Endothelial cell of hepatic sinusoid (primary cell): Measurements from ENCODE around the gene DRAM1.
"Not testable (repeated sequence)": the region's sequence is repeated elsewhere in the genome, so short reads cannot be mapped to it uniquely, and the experiment has no call there.

Experiments used
- in situ Hi-C: cut with HindIII; loops from 2 replicates; pipeline ENCODE4 v1.10.0; 2017; ENCODE audit warnings: low sequenced_read_pairs

Gene DRAM1, protein sequence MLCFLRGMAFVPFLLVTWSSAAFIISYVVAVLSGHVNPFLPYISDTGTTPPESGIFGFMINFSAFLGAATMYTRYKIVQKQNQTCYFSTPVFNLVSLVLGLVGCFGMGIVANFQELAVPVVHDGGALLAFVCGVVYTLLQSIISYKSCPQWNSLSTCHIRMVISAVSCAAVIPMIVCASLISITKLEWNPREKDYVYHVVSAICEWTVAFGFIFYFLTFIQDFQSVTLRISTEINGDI

DNA sequence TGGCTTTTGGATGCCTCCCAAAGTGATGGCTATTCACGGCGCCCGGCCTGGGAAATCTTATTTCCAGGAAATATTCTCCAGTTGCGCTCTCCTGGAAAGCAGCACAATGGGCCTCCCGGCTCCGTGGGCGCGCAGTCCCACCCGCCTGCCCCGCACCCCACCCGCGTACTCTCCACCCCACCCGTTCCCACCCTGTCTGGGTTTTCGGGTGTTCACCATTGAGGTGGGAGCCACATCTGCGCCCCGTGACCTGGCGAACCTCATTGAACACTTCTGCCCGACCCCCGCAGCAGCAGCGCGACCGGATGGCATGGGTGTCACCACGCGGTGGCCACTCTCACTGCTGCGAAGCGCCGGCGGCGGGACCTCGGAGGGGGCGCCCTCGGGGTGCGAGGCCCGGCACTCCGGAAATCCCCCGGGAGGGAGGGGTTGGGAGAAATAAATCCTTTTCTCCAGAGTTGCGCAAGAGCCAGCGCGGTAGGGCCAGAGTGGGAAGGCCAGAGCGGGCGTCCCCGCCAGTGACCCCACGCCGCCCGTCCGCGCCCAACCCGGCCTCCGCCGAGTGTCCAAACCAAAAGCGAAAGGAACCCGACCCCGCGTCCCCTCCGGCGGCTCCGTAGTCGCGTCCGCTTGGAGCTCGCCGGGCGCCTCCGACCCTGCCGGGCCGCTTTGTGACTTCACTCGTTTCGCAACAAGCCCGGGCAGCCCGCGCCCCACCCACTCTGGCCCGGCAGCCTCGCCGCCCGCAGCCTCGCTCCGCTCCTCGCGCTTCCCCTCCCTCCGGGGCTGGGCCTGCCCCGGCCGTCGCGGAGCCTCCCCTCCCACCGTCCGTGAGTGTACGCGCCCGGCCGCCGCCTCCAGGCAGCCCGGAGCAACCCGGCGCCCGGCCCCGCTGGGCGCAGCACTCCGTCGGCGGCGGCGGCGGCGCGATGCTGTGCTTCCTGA is at the start of gene DRAM1:
DRAM1 (plus strand) TSS at position 720 of the 945 bp plus-strand sequence; CDS start at position 930, 210 bp downstream.
- in situ Hi-C loops: no loop called here

DNA sequence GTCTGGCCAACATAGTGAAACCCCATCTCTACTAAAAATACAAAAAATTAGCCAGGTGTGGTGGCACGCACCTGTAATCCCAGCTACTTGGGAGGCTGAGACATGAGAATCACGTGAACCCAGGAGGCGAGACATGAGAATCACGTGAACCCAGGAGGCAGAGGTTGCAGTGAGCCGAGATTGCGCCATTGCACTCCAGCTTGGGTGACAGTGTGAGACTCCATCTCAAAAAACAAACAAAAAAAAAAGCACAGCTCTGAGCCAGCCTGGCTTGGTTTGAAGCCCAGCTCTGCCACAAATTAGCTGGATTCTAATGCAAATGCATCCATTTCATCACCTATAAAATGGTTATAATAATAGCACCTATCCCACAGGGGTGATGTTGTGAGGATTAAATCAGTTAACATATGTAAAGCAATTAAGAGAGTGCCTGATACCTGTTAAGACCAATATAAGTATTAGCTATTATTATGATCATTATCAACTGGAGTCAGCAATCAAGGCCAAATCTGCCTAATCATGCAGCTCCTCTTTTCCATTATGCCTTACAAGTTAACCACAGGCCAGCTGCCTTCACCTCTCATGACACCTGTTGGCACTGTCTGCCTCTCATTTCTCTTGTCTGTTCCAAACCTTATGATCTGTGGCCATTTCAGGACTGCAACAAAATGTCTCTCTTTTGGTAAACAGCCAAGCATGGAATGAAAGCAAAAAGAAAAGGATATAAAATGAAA is 48.8 kb upstream of the DRAM1 start:
- in situ Hi-C loops: no loop called here

DNA sequence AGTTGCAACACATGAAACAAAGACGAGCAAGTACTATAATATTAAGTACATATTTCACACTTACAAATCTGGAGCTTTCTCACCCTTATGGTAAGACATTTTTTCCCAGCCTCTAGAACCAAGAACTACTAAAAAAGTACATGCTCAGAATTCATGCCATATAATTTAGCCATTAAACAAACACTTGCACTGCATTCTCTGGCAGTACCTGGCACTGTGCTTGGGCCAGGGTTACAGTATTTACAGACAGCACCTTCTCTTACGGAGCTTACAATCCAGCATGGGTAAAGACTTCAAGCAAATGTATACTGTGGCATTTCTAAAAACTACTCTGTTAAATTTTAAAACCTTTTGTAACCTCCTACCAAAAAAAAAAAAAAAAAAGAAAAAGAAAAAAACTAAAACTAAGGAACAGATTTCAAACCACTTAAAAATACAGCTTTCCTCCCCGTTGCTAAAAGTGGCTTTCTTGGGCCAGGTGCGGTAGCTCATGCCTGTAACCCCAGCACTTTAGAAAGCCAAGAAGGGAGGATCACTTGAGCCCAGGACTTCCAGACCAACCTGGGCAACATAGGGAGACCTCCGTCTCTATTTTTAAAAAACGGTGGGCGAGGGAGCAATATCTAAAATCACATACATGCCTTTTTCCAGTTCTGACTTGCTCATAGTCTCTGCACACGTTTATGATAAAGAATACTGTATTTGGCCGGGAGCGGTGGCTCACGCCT is 47.6 kb upstream of the DRAM1 start:
- in situ Hi-C loops: no loop called here

DNA sequence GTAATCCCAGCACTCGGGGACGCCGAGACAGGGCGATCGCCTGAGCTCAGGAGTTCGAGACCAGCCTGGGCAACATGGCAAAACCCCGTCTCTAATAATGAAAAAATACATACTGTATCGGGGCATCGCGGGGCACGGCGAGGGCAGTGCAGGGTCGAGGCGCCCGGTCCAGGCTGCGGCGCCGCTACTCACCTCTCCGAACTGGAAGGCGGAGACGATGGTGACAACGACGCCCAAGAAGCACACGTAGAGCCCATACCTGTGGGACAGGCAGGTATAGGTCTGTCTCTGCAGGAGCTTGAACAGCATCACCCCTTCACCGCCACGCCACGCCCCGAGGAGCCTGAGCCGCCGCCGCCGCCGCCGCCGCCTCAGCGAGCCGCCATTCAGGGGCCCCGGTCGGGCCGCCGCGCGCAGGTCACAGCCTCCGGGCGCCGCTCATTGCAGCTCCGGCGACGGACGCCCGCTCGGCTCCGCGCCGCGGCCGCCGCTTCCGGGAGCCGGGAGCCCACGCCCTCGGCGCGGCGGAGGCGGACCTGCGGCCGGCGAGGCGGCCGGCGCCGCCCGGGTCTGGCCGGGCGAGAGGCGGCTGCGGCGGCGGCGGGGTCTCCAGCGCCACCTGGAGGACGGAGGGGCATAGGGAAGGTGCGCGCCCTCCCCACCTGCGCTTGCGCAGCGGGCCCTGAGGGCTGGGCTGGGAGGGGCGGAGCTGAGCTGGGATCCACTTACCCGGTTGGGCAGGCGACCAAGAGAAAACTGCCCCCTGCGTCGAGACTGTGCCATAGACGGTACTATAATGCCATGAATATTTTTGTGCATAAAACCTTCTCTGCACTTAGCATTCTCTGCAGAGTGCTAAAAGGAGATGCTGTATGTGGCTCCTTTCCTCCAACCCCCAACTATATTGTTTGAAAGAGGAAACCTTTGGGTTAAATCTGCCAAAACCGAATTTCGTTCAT is 46.7 kb upstream of the DRAM1 start, which contains the start of gene GNPTAB:
GNPTAB (minus strand) TSS at position 593 of the 959 bp plus-strand sequence; CDS start at position 309, 284 bp downstream.
- in situ Hi-C loops: no loop called here

DNA sequence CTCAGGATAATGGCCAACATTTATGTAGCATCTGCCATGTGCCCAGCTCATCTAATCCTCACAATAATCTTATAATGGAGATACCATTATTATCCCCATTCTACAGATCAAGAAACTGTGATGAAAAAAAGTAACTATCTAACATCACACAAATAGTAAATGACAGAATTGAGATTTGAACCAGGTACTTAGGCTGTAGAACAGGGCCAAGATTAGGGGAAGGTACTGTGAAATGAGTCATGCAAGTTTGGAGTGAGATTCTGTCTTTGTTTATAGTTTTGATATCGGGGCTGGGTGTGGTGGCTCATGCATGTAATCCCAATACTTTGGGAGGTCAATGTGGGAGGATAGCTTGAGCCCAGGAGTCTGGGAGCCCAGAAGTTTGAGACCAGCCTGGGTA is 45.4 kb upstream of the DRAM1 start:
- in situ Hi-C loops: no loop called here

DNA sequence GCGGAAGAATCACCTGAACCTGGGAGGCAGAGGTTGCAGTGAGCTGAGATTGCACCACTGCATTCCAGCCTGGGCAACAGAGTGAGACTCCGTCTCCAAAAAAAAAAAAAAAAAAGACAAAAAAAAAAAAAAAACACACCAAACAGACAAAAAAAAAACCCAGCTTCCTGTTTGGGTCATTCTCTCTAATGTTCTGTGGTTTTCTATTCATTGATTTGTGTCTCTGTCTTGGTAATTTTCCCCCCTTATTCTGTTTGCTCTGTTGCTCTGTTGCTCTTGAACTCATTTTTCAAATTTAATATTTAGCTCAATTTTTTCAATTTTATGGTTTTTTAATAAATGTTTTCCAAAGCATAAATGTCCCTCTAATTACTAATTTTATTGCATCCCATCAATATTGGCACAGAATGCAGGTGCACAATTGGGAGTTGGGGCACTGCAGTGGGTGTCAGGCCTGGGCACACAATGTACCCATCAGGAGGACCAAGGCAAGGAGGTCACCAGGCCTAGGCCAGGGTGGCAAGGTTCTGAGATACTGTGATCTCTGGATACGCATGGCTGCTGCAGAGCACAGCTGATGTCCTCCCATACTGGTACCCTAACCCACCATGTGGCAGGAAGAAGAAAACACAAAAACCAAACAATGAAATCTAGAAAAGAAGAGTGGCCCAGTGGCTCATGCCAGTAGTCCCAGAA is 38.6 kb upstream of the DRAM1 start:
- in situ Hi-C loops: loop anchor here (5.0 kb wide), 1 partner anchor 66 kb away; no protein-coding TSS in a partner anchor

DNA sequence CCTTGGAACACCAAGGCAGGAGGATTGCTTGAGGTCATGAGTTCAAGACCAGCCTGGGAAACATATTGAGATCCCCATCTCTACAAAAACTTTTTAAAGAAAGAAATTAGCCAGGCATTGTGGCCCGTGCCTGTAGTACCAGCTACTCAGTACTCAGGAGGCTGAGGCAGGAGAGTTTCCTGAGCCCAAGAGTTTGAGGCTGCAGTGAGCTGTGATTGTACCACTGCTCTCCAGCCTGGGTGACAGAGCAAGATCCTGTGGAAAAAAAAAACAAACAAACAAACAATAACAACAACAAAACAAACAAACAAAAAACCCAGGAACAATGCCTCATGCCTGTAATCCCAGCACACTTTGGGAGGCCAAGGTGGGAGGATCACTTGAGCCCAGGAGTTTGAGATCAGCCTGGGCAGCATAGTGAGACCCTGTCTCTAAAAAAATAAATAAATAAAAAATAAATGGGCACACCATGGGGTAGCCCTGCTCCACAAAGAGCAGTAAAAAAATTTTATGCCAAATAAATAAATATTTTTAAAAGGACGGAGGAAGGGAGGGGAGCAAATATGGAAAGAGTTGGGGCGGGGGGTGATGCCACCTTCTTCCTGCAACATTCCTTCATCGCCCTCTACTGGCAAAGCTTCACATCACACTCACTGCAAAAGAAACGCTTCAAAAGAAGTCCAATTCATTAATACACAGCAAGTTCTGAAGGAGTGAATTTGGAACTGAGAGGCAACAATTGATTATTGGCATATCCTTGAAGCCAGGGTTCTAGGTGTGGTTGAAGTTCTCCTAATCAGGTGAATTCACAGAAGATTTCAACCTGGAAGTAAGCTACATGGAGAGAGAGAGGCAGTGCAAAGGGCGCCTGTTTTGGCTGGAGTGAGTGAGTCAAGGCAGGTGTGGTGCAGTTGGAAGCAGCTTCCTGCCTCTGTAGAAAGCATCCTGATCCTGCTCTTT is 37.8 kb upstream of the DRAM1 start:
- in situ Hi-C loops: loop anchor here (5.0 kb wide), 1 partner anchor 67 kb away; no protein-coding TSS in a partner anchor

DNA sequence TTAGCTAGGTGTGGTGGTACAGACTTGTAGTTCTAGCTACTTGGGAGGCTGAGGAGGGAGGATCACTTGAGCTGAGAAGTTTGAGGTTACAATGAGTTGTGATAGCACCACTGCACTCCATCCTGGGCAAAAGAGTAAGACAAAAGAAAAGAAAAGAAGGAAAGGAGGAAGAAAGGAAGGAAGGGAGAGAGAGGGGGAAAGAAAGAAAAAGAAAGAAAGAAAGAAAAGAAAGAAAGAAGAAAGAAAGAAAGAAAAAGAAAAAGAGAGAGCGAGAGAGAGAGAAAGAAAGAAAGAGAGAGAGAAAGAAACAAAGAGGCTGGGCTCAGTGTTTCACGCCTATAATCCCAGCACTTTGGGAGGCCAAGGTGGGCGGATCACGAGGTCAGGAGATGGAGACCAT is 36.3 kb upstream of the DRAM1 start:
- in situ Hi-C loops: no loop called here

DNA sequence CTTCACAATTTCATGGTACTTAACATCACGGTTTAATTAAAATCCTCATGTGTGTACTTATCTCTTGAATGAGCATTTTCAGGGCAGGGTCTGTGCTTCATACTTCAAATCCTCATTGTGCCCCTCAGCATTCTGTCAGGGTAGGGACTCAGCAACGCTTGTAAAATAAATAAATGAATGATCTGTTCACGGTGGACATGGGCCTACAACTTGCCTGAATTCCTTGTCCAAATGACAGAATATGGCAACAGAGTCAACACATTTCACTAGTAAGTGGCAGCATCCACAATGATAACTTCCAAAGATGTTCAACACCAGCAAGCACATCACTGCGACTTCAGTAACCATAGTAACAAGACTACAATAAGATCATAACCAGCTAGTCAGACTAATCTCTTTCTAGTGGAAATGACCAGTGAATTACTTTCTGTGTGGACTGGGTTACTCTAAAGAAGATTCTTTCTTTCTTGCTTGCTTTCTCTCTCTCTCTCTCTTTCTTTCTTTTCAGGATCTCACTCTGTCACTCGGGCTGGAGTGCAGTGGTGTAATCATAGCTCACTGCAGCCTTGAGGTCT is 32.2 kb upstream of the DRAM1 start:
- in situ Hi-C loops: no loop called here

DNA sequence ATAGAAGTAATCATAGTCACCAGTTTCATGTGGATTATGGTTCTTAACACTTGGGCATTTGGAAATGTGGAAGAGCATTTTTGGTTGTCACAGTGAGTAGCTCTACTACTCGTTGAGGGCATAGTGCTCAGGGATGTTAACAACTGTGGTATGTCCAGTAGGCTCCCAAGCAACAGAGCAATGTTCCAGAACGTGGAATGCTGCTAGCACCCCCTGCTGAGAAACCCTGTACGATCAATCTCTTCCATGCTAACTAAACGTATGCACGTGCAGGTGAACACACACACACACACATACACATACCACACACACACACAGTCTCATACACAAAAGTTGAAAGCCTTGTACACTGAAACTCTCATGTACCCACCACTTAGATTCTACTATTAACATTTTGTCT is 30.1 kb upstream of the DRAM1 start:
- in situ Hi-C loops: no loop called here

DNA sequence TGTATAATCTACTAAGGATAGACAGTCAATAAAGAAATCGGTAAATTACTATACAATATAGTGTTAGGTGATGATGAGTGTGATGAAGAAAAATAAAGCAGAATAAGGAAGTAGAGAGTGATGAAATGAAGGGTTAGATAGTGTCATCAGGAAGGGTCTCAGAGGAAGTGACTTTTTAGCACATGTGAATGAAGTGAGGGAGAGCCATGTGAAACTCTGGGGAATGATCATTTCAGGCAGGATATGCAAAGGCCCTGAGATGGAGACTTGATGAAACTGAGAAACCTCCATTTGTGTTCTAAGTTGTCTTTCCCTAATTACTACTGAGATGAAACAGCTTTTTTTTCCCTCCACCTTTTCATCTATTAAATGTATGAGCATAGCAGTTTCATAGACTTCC is 27.2 kb upstream of the DRAM1 start:
- in situ Hi-C loops: no loop called here

DNA sequence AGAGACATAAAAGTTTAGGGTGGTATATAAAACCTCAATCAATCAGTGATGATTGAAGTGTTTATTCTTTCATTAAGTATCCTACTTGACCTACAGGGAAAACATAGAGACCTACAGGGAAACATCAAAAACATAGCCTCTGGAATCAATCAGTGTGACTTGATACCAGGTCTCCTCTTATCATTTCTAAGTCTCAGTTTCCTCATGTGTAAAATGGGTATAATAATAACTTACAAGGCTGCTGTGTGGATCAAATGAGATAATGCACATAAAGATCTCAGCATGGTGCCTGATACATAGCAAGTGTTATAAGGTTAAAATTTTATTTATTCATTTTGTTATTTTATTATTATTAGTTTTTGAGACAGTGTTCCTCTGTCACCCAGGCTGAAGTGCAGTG is 24.4 kb upstream of the DRAM1 start:
- in situ Hi-C loops: no loop called here

DNA sequence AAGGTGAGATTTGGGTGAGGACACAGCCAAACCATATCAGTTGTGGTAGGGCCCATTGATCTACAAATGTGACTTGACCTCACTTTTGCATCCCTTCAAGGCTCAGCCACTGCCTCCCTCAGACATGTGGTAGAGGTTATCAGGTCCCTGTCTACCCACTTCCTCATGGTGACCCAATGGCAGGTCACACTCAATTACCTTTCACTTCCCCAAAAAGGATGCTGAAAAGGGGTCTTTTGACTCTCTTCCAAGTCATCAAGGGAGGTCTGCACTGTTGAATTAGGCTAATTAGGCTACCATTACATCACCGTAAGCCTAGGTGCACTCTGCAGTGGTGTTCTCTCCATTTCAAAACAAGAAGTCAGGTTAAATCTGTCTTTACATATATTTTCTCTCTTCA is 22.6 kb upstream of the DRAM1 start:
- in situ Hi-C loops: no loop called here

DNA sequence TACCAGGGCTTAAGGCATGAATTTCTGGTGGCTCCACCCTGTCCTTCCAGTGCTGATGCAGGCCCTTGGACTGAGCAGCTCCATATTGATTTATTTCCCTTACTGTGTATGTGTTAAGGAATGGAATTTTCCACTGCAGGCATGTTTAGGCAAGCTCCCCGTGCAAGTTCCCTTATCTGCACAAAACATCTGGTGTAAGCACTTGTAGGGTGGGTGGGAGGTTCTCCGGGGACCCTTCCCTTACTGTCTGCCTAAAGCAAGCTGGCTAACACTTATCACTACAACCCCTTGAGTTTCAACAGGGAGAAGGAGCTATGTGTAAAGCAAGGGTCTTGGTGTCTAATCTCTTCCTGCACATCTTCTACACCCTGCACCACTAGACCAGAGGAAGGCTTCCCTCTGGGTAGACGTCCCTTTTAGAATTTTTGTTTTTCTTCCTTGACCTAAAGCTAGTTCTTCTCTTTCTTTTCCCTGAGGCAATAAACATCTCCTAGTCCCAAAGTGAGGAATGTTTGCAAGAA is 22.0 kb upstream of the DRAM1 start:
- in situ Hi-C loops: no loop called here

DNA sequence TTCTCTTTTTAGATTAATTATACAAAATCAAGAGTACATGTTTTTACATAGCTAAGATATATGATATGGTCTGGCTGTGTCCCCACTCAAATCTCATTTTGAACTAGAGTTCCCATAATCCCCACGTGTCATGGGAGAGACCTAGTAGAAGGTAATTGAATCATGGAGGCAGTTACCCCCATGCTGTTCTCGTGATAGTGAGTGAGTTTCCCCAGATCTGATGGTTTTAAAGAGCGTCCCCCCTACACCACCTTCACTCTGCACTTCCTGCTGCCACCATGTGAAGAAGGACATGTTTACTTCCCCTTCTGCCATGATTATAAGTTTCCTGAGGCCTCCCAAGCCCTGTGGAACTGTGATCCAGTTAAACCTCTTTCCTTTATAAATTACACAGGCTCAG is 21.4 kb upstream of the DRAM1 start:
- in situ Hi-C loops: no loop called here

DNA sequence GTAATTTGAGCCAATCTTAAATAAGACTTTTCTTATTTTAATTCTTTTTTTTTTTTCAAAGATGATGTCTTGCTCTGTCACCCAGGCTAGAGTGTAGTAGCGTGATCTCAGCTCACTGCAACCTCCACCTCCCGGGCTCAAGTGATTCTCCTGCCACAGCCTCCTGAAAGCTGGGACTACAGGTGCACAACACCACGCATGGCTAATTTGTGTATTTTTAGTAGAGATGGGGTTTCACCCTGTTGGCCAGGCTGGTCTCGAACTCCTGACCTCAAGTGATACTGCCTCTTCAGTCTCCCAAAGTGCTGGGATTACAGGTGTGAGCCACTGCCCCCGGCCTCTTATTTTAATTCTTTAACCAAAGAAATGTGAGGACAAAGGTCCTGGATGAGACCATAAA is 20.8 kb upstream of the DRAM1 start:
- in situ Hi-C loops: not testable (repeated sequence)

DNA sequence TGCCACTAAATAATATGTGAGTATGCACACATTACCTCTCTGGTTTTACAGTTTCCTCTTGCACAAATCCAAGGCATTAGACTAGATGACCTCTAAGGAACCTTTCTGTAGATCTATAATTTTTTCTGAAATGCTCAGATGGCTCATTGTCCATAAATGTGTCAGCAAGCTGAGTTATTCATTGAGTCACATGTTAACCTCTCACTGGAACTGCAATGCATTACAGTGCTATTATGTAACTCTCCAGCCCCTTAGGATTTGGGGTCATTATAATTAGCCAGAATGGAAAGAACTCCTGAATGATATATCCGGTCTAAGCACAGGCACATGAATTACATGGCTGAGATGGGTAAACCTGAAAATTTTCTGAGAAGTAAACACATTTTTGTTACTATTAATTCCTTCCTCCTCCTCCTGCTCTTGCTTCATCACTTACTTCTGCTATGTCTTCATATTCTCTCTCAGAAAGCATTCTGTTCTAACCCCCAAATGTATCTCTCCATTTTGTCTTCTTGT is 20.3 kb upstream of the DRAM1 start:
- in situ Hi-C loops: no loop called here
